ENCODE results near the gene SESTD1.
"Not testable (repeated sequence)": the region's sequence is repeated elsewhere in the genome, so short reads cannot be mapped to it uniquely, and the experiment has no call there.

Gene SESTD1

DNA sequence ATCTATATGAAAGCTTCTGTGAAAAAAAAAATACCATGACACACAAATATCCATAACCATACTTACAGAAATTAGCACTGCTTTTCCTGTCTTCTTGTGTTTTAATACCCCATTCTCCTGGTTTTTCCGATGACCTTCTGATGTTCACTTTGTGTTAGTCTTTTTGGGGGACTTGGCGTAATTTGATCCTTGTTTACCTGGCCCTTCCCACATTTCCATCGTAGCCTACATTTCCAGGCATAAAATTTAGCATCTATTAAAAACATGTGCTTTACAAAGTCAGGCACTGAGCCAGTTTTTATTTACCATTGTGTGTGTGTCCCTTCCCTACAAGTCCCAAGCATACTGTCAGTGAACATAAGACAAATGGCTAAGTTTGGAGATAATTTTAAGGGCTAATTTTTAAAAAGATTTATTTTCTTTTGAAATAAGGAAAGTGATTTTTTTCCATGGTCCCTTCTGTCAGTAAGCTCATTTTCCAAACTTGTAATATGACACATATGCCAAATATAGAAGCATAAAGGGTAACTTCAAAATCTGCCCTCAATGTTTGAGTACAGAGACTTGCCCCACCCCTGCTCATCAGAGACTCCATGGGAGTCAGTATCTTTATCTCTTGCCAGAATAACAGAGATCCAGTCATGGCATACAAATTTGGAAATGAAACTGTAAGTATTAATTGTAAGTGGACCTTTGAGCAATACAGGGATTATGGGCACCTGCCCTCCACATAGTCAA lies 27.3 kb downstream of the SESTD1 start:
- peak in 1 of 2 experiments; percentile 25 for DNase-seq

GRCh38 chr2:179235463-179236108 lies 29.0 kb downstream of the SESTD1 start:
- no peak for DNase-seq

DNA sequence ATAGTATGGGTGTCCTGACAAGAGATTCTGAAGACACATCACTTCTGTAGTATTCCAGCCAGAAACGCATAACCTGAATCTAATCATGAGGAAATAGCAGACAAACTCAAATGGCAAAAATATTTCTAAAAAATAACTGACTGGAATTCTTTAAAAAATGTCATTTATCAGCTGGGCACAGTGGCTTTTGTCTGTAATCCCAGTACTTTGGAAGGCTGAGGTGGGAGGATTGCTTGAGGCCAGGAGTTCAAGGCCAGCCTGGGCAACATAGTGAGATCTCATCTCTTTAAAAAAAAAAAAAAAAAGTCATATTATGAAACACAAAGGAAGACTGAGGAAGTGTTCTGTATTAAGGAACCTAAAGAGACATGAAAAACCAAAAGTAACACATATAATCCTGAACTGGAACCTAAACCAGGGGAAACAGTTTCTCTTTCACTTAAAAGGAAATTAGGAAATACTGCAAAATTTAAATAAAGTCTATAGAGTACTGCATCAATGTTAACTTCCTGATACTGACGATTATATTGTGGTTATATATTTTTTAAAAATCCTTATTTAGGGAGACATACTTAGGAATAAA lies 29.9 kb downstream of the SESTD1 start:
- no peak for DNase-seq

- DNase-seq = no peak
Measured at GRCh38 chr2:179233626-179234430, 30.8 kb downstream of the SESTD1 start.

- DNase-seq = no peak
Measured at GRCh38 chr2:179233083-179233490, 31.5 kb downstream of the SESTD1 start.

GRCh38 chr2:179226961-179227259 lies 37.7 kb downstream of the SESTD1 start:
- DNase-seq = no peak

DNA sequence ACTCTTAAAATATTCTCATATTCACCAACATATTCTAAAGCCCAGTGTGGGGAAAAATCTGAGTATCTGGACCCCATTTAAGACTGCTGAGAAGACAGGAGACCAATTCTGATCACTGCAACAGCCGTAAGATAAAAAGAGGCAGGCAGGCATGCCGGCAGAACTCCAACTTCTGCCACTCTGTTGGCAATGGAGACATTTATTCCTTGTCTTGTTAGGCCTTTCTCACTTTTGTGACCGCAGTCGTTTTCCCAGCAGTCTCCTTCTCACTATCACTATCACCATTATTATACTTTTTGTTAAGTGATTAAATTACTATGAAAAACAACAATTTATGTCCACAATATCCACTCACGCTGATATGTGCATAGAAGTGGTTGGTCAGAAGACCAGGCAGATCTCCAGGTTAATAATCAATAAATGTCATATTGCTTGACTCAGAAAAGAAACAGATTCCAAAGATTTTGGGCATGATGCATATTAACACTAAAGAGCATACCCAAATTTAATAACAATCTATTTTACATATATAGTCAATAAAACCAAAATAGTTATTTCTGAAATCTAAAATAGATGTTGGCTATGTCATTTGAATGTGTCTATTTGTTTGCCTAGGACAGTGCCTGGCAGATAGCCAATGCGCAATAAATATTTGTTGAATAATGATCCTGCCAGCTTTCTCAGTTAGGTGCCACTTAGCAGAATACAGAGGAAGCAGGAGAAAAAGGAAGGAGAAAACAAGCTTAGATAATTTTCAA lies 38.2 kb downstream of the SESTD1 start:
- DNase-seq = peak; percentile 78 to 90

- DNase-seq = no peak
Measured at GRCh38 chr2:179224361-179224760, 40.3 kb downstream of the SESTD1 start.

DNA sequence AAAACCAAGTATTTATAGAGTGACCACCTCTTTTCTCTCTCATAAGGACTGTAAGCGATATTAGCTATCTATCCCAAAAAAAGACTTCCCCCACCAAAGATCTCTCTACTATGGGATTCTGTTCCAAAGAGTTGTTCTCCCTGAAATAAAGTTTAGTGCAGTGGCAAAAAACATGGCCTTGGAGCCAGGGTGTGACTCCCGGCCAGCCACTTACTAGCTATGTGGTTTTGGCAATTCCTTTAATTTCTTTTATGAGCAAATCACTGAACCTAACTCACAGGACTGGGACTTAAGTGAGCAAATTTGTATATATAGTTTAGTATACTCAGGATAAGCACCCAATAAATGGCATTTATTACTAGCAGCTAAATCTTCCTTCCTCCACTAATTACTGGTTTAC lies 42.6 kb downstream of the SESTD1 start:
- DNase-seq = no peak

GRCh38 chr2:179218848-179219594 lies 45.6 kb downstream of the SESTD1 start:
- peak; percentile 51 to 75 for DNase-seq

DNA sequence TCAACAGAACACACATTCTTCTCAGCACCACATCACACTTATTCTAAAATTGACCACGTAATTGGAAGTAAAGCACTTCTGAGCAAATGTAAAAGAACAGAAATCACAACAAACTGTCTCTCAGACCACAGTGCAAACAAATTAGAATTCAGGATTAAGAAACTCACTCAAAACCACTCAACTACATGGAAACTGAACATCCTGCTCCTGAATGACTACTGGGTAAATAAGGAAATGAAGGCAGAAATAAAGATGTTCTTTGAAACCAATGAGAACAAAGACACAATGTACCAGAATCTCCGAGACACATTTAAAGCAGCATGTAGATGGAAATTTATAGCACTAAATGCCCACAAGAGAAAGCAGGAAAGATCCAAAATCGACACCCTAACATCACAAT lies 50.0 kb downstream of the SESTD1 start:
- not testable (repeated sequence) for DNase-seq

DNA sequence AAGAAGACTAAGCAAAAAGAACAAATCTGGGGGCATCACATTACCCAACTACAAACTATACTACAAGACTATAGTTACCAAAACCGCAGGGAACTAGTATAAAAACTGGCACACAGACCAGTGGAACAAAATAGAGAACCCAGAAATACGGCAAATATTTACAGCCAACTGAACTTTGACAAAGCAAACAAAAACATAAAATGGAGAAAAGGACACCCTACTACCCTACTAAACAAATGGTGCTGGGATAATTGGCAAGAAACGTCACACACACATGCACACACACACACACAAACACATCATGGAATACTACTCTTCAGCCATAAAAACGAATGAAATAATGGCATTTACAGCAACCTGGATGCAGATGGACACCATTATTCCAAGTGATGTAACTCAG lies 53.3 kb downstream of the SESTD1 start:
- no peak for DNase-seq

- not testable (repeated sequence) for DNase-seq
Measured at GRCh38 chr2:179208277-179208676, 56.4 kb downstream of the SESTD1 start.

GRCh38 chr2:179207047-179207446 lies 57.6 kb downstream of the SESTD1 start:
- no peak for DNase-seq

DNA sequence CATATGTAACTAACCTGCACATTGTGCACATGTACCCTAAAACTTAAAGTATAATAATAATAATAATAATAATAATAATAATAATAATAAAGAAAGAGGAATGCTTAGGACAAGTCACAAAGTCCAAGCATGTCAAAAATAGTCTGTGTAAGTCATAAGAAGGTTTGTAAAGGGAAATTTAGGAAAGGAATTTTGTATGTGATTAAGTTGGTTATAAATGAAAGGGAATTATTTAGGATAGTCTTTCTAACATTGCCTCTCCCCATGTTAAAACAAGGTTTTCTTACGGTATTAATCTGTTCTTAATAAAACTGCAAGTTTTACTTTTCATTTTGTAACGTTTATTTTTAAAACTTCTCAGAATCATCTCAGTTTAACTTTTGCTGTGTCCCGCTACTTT lies 62.8 kb downstream of the SESTD1 start:
- no peak for DNase-seq

DNA sequence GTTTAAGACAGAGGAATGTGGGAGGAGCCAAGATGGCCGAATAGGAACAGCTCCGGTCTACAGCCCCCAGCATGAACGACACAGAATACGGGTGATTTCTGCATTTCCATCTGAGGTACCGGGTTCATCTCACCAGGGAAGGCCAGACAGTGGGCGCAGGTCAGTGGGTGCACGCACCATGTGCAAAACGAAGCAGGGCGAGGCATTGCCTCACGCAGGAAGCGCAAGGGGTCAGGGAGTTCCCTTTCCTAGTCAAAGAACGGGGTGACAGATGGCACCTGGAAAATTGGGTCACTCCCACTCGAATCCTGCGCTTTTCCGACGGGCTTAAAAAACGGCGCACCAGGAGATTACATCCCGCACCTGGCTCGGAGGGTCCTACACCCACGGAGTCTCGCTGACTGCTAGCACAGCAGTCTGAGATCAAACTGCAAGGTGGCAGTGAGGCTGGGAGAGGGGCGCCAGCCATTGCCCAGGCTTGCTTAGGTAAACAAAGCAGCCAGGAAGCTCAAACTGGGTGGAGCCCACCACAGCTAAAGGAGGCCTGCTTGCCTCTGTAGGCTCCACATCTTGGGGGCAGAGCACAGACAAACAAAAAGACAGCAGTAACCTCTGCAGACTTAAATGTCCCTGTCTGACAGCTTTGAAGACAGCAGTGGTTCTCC lies 68.6 kb downstream of the SESTD1 start:
- not testable (repeated sequence) for DNase-seq

DNA sequence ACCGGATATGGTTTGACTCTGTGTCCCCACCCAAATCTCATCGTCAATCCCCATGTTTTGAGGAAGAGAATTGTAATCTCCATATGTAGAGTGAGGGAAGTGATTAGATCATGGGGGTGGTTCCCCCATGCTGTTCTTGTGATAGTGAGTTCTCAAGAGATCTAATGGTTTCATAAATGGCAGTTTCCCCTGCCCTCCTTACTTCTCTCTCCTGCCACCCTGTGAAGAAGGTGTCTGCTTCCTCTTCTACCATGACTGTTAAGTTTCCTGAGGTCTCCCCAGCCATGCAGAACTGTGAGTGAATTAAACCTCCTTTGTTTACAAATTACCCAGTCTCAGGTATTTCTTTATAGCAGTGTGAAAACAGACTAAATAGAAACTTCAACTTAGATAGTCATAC lies 69.5 kb downstream of the SESTD1 start:
- no peak for DNase-seq

- DNase-seq = no peak
Measured at GRCh38 chr2:179193759-179194394, 70.8 kb downstream of the SESTD1 start.

DNA sequence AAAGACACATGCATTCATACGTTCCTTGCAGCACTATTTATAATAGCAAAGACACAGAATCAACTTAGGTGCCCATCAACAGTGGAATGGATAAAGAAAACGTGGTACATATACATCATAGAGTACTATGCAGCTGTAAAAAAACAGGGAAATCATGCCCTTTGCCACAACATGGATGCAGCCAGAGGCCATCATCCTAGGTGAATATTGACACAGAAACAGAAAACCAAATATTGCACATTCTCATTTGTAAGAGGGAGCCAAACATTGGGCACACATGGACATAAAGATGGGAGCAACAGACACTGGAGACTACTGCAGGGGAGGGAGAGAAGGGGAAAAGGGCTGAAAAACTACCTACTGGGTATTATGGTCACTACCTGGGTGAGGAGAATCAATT lies 73.5 kb downstream of the SESTD1 start:
- DNase-seq = no peak

DNA sequence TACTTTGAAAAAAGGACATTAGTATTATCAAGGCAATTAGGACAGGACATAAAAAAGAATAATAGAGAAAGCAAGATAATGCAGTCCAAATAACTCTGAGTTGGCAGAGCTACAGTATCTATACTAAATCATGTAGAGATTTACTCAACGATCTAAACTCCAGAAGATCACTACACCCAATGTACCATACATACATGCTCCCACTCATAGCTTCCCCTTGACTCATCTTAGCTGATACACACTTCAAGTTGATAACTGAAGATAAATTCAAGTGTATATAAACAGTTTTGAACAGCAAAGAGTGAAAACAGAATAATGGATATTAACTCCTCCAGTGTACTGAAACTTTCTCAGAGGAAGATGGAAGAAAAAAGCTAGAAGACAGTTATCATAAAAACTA lies 78.5 kb downstream of the SESTD1 start:
- DNase-seq = no peak

DNA sequence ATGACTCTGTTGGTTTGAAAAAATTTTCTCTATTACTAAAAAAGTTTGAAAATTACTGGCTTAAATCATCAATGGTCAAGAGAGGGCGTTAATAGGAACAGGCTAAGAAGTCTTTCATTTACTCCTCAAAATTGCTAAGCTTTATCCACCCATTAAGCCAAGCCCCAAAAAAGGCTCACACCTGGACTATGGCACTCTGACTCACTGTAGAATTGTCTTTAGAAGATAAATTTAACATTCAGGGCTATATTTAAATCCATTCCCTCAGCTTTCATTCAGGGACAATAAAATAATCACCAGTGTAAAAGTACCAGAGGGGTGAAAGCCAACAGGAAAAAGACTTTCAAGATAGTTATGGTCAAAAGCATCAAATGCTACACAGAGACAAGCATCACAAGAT lies 80.0 kb downstream of the SESTD1 start:
- DNase-seq = peak in 1 of 2 experiments; percentile 60
